HG02759 (cell line): ENCODE data around the gene PPP1R16B.
"Not testable (repeated sequence)": the region's sequence is repeated elsewhere in the genome, so short reads cannot be mapped to it uniquely, and the experiment has no call there.

Experiments
- ATAC-seq: cut with Tn5 transposase; IDR thresholded peaks from one replicate; pipeline ENCODE4 v1.9.1; 2021; ENCODE audit warnings: mild to moderate bottlenecking, moderate library complexity; ENCODE audit not compliant: unreplicated experiment

The PPP1R16B gene

GRCh38 chr20:38960187-38960687, 154.7 kb downstream of the PPP1R16B start:
- ATAC-seq = not testable (repeated sequence)

GRCh38 chr20:38961530-38962043, 156.1 kb downstream of the PPP1R16B start:
- no peak for ATAC-seq

- peak; percentile 95 for ATAC-seq
These were observed 156.8 kb downstream of the PPP1R16B start, which contains the start of gene DHX35 for GRCh38 chr20:38962044-38962927. Gene DHX35, plus strand, starts transcription at chr20:38962344. Its CDS starts 24 bp downstream, at chr20:38962368.

- no peak for ATAC-seq
These were observed 157.5 kb downstream of the PPP1R16B start for GRCh38 chr20:38962928-38963401.

- no peak for ATAC-seq
These were observed 158.2 kb downstream of the PPP1R16B start for GRCh38 chr20:38963745-38964144.

- no peak for ATAC-seq
These were observed 159.8 kb downstream of the PPP1R16B start for GRCh38 chr20:38965264-38965663.

GRCh38 chr20:38968090-38968489, 162.6 kb downstream of the PPP1R16B start:
- ATAC-seq = no peak

GRCh38 chr20:38969708-38970107, 164.2 kb downstream of the PPP1R16B start:
- no peak for ATAC-seq

GRCh38 chr20:38970302-38970701, 164.8 kb downstream of the PPP1R16B start:
- no peak for ATAC-seq
